Stimulated activated CD8-positive, alpha-beta memory T cell treated with anti-CD3 and anti-CD28 coated beads, Interleukin-12 subunit alpha, Interleukin-12 subunit beta, amount 100 ng/mL, for 24 hours (primary cell): ENCODE results near the gene AHR.
"Not testable (repeated sequence)": the region's sequence is repeated elsewhere in the genome, so short reads cannot be mapped to it uniquely, and the experiment has no call there.

Experiments
- DNase-seq: peaks from one replicate; pipeline ENCODE4 v3.0.0-alpha.2; 2020; ENCODE audit errors: extremely low read depth

Gene AHR

GRCh38 chr7:17339952-17340351 is 41.5 kb downstream of the AHR start:
- DNase-seq: no peak

DNA sequence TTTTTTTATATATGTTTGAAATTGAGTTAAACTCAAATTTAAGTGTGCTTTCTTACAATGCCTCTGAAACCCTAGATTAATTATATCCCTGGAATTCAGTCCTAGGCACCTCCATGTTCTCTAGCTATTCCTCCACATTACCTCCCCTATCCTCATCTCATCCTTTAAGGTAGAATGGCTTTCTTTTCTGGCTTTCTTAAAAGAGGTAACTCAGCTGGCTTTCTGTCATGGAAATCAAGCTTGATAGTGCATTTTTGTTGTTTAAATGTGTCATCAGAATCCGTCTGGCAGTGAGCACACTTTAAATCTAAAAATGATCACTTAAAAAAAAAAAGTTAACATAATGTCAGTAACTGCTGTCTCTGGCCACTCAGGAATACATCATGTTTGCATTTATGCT is 42.2 kb downstream of the AHR start:
- no peak for DNase-seq

- no peak for DNase-seq
These were observed 44.3 kb downstream of the AHR start for GRCh38 chr7:17342756-17343155.

GRCh38 chr7:17347401-17347800 is 48.9 kb downstream of the AHR start:
- no peak for DNase-seq

- not testable (repeated sequence) for DNase-seq
These were observed 50.5 kb downstream of the AHR start for GRCh38 chr7:17348932-17349331.

- not testable (repeated sequence) for DNase-seq
These were observed 51.9 kb downstream of the AHR start for GRCh38 chr7:17350321-17350720.

- not testable (repeated sequence) for DNase-seq
These were observed 55.4 kb downstream of the AHR start for GRCh38 chr7:17353650-17354419.

DNA sequence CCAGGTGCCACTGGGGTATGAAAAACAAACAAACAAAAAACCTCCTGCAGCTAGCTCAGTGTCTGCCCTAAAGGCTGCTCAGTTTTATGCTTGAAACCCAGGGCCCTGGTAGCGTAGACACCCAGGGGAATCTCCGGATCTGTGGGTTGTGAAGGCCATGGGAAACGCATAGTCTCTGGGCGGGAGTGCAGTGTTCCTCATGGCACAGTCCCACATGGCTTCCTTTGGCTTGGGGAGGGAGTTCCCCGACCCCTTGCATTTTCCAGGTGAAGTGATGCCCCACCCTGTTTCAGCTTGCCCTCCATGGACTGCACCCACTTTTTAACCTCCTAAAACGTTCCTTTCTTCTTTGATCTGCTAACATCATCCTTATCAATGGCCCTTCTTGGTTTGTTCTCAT is 56.0 kb downstream of the AHR start:
- DNase-seq: no peak

DNA sequence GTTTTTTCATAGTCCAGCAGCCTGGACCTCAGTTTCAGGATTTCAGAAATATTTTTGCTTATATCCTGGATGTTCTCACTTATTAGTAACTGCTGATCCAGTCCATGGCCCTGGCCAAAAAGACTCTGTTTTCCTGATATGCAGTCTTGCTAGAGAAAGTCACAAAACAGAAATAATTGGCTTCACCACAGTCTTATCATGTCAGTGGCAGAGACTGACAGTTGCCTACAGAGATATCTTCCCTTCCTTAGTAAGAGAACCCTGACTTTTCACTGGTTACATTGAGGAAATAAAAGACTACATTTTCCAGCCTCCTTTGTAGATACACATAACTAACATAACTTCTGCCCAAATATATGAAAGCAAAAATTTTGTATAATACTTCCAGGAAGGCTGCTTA is 56.6 kb downstream of the AHR start:
- DNase-seq: no peak

DNA sequence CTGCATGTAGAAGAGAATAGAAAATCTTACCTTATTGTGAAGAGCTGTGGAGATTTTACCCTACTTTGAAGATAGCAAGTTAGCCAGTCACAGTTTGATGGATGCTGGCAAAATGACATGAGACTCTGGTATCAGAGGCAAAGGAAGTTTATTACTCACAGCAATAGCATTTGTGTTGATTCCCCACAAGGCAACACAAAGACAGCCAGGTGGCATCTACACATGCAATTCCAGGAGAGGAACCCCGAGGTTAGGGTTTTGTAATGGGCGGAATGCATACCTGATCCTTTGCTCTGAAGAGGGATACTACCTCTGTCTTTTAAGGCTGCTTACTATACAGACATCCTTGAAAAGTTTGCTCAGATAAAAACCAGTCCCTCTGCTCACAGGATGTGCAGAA is 59.5 kb downstream of the AHR start:
- DNase-seq: no peak

DNA sequence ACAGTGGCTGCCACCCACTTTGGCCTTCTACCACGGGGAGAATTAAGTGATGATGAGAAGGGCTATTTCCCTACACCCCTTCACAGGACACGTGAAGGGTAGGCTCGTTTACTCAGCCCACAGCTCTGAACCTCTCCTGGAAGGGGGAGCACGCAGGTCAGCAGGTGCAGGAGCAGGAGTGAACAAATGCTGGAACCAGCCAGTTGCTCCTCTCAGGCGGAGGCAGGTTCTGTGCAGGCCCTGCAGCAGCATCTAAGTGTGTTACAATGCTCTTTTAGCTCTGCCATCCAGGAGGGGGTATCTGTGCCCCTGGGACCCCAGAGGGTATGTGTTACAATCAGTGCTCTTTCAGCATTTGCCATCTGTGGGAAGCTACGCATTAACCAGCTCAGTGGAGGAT is 61.2 kb downstream of the AHR start:
- DNase-seq: no peak

GRCh38 chr7:17362439-17363105 is 64.1 kb downstream of the AHR start:
- no peak for DNase-seq

- DNase-seq: no peak
These were observed 66.2 kb downstream of the AHR start for GRCh38 chr7:17364671-17365070.

DNA sequence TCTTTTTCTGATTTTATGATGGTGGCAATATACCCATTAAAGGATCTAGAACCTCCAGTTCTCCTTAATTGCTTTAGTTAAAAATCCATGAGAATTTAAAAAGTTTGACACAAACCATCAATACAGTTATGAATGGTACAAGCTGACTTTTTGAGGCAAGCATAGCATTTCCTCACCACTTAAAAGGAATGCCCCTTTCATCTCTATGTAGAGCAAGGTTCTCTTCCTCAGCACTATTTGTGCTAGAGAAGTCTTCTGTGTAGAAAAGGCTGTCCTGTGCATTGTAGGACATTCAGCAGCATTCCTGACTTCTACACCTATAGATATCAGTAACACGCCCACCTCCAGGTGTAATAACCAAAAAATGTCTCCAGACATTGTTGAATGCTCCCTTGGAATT is 67.3 kb downstream of the AHR start:
- DNase-seq: no peak

GRCh38 chr7:17367502-17367901 is 69.0 kb downstream of the AHR start:
- DNase-seq: no peak

GRCh38 chr7:17368856-17369524 is 70.5 kb downstream of the AHR start:
- DNase-seq: no peak

DNA sequence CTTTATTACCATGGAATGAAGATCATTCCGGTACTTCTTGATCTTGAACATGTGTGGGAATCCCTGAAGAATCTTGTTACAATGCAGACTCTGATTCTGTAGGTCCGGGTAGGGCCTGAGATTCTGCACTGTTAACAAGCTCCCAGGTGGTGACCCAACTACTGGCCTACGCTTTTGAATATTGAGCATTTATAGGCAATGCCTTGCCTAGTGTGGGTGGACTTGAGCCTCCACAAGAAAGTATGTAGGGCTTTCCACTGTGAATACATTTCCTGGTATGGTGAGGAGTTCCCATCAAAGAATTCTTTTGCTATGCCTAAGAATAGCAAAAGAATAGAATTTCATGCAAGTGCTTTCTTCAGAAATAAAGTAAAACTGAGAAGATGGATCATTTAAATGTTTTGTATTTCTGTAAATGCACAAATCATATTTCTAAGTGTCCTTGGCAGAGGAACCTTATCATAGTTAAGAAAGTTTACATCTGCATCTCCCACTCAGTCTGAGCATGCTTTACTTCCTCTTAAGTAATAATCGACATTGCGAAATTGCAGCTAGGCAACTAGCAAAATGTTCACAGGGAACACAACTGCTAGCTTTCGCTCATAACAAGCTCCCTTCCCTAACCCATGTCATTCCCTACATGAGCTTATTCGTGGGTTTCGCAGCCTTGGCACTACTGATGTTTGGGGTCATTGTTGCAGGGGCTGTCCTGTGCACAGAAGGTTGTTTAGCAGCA is 71.4 kb downstream of the AHR start:
- DNase-seq: no peak

DNA sequence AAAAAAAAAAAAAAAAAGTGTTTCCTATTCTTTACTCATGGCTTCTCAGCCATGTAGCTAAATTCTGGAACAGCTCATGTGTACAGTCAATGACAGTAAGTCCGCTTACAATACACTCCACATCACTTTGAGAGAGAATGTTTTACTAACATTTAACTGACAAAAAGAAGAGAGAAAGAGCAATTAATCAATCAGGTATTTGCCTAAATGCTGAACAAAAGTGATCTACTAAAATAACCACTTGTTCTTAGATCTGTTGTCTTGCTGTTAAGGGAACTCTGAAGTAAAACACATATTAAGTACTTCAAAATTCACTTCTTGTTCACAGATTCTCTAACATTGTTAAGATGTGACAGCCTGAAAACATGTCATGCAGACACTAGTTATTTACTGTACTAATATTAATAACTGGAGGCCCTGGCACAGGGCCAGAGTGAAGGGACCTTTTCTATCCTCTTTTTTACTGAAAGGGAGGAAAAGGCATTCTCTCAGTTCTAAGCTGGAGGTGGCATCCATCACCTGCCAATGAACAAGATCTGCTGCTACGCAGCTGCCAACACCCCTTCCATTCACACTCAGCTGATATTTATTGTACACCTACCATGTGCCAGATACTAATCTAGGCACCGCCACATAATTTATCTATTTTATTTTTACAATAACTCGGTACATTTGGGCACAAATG is 72.6 kb downstream of the AHR start:
- DNase-seq: no peak

DNA sequence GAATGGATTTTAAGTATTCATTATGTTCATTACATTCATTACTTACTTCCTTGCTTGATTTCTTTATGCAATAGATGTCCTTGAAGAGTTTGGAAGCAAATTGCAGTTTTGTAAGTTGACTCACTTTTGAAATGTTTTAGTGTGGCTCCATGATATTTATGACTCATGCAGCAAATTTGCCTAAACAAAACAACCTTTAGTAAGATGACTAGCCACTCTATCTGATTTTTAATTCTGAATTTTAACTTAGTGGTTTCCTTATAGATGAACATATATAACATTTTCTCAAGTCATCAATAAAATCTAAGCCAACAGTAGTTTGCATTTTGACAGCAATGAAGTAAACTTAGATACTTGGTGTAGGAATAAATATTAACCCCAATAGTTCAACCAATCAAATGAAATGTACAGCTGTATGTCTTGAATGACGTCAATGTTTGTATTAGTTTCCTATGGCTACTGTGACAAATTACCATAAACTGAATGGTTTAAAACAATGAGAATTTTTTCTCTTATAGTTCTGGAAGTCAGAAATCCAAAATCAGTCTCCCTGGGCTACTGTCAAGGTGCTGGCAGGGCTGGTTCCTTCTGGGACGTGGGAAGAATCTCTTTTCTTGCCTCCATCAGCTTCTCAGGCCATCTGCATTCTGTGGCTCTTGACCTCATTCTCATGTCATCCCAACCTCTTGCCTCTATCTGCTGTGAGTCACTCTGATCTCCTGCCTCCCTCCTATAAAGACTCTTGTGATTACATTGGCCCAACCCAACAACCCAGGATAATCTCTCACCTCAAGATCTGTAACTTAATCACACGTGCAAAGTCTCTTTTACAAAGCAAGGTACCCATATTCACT is 73.4 kb downstream of the AHR start:
- DNase-seq: no peak

- DNase-seq: no peak
These were observed 75.7 kb downstream of the AHR start for GRCh38 chr7:17374157-17374556.

DNA sequence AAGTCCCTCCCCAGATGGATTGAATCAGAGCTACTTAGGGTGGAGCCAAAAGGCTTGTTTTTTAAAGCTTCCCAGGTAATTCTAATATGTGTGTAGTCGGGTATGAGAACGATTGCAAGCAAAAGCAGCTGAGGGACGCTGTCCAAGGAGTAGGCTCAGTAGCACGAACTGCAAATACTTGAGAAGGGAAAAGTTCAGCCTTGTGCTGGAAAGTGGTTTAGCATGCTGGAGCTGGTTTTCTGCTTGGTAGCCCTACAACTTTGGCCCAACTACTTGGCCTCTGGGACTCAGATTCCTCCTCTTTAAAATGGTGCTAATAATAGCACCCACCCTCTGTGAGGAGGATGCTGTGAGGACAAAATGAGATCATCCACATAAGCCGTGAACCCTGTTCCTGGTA is 76.2 kb downstream of the AHR start:
- DNase-seq: no peak
